CD4-positive, alpha-beta T cell treated with Interleukin-6 for 4 hours (primary cell): ENCODE data around the gene PIGT.

ENCODE experiments used
- DNase-seq: peaks from one replicate; pipeline ENCODE4 v3.0.0-alpha.2; 2020; ENCODE audit warnings: mixed read lengths

Gene PIGT

DNA sequence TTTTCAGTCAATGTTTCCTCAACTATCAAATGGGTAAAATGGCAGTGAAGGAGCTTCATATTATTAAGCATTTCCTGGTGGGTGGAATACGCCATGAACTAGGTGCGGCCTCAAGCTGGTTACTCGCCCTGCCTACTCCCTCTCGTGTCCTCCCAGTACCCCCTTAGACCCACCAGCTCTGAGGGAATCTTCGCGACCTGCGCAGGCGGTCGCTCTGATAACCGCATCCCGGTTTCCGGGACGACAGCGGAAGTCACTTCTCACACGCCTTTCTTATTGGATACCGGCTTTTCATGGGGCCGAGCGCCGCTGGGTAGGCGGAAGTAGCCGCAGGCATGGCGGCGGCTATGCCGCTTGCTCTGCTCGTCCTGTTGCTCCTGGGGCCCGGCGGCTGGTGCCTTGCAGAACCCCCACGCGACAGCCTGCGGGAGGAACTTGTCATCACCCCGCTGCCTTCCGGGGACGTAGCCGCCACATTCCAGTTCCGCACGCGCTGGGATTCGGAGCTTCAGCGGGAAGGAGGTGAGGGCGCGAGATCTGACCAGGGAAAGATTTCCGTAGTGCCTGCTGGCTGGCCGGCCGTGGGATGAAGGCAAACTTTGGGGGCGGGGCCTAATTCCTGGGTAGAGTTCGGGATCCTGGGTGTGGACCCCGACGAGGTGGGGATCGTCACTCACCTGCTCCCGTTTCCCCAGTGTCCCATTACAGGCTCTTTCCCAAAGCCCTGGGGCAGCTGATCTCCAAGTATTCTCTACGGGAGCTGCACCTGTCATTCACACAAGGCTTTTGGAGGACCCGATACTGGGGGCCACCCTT is at the start of gene PIGT:
Gene PIGT (plus strand): TSS at position 320 of the 816 bp plus-strand sequence. CDS start 16 bp downstream, at position 336.
- peak; percentile 89 for DNase-seq

DNA sequence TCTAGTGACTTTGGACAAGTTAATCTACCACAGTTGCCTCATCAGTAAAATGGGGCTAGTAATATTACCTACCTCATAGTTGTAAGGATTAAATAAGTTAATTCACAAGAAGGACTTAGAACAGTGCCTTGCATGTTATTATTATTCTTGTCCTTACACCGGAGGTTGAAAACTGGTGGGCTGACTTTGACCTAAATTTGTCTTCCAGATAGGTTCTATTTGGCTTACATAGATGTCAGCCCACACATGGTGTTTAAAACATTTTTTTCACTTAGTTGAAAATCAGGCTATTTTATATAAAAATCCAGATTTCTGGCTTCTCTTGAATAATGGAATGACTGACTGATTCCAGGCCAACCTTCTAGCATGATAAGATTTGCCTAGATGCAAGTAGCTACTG is 49.7 kb upstream of the PIGT start:
- DNase-seq = no peak

DNA sequence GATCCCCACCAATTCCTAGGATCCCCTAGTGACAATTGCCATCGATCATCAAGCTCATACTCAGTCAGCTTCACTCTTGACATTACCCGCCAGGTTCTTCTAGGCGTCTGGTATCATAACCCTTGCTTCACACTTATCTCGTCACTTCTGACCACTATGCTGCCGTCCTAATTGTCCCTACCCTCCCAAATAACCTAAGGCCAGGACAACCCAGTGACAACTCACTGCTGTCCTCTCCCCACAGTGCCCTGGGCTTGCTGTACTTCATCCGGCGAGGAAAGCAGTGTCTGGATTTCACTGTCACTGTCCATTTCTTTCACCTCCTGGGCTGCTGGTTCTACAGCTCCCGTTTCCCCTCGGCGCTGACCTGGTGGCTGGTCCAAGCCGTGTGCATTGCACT is 49.3 kb upstream of the PIGT start:
- no peak for DNase-seq

DNA sequence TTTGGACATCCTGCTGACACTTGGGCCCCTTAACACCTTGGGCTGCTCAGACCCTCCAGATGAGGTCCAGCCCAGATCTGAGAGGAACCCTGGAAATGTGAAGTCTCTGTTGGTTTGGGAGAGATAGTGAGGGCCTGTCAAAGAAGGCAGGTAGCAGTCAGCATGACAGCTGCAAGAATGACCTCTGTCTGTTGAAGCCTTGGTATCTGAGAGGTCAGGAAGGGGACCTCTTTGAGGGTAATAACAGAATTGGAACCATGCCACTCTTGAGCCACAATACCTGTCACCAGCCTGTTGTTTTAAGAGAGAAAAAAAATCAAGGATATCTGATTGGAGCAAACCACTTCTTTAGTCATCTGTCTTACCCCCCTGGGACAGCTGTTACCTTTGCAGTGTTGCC is 48.8 kb upstream of the PIGT start:
- DNase-seq = no peak

DNA sequence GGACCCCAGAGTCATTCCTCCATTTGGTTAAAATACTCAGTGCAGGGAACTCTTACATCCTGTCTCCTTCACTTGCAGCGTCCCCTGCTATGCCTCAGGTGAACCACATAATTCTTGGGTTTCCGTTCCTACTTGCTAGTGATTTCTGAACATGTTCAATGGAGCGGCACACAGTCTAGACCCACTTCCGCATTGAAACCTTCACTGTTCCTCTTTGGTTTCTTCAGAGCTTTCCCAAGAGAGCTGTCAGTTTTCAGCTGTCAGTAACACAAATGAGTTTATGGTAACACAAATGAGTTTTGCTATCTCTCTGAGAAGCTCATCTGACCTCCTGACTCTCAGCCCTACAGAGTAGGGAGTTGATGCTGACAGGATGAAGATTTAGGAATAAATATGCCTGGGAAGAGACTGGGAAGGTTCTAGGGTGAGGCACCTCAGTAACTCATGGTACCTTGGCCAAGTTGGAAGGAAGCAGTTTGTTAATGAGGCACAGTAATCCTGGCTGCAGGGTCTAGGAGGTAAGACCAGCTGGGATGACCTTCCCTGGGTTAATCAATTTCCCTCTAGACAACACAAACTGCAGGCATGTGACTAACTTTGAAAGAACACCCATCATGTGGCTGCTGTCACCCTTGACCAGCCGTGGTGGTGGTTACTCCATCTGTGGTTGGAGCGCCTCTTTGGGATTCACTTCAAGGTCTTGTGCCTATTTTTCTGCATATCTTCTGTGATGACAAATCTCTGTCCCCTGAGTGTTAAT is 47.5 kb upstream of the PIGT start:
- DNase-seq = peak; percentile 58

DNA sequence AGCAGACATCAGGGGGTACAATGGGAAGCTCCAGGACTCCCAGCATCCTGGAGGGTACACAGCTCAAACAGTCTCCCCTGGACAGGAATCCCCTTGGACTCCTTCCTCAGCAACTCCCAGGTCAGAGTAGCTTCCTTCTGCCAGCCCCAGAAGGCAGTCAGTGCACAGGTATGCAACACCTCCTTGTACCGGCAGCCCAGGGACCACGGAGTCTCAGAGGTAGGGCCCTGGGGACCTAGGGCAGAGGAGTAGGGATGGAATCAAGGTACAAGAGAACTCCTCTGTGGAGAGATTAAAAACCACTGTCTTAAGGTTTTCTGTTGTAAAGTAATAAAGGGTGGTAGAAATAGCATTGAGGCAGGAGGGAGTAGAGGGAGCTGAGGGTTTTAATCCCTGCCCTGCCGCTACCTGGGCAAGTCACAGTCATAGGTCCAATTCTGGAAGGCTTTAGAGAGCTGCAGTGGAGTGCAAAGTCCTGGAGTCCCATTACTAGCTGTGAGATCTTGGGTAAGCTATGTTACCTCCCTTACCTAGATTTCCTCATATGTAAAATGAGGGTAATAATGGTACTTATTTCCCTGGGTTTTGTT is 45.3 kb upstream of the PIGT start:
- DNase-seq = no peak

DNA sequence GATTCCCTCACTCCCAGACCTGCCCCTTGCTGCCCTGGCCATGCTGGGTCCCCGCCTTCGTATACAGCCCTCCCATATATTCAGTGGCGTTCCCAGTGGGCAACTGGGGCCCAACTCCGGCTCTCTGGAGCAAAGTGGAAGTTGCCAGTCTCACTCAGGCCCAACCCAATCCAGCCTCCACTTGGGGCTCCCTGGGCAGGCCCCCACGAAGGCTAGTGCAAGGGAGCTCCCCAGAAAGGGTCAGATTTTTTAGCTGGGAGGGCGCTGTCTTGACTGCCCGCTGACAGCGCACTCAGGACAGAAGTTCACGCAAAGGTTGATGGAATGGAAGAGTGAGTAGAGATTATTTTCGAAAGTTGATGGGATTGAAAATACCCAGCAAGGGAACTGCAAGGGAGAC is 43.7 kb upstream of the PIGT start:
- DNase-seq = no peak

DNA sequence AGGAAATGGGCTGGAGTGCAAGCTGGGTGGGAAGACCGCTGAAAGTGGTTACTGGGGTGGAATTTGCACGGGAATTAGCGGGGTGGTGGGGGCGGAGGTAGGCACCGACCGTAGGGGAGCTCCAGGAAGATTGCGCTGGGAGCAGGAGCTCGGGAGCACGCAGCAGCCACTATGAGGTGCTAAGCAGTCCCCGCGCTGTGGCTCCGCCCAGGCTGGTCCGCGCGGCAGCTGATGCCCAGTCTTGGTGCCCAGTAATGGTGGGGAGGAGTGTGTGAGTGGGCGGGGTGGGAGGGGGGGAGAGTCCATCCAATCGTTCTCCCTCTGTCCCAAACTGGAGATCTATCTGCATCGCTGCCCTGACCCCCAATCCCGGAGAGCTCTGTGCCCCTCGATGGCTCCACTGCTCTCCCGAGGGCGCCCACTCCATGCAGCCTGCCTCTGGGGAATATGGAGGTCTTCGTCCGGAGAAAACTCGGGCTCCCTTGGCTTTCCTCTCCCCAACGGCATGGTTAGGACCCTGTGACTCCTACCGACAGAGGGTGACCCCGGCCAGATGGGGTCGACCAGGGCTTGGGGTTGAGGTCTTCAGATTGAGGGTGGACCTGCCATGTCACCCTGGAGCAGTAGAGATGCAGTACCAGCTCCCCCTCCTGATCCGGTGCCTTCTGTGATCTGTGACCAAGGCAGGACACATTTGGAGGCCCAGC is 43.1 kb upstream of the PIGT start:
- DNase-seq = no peak

DNA sequence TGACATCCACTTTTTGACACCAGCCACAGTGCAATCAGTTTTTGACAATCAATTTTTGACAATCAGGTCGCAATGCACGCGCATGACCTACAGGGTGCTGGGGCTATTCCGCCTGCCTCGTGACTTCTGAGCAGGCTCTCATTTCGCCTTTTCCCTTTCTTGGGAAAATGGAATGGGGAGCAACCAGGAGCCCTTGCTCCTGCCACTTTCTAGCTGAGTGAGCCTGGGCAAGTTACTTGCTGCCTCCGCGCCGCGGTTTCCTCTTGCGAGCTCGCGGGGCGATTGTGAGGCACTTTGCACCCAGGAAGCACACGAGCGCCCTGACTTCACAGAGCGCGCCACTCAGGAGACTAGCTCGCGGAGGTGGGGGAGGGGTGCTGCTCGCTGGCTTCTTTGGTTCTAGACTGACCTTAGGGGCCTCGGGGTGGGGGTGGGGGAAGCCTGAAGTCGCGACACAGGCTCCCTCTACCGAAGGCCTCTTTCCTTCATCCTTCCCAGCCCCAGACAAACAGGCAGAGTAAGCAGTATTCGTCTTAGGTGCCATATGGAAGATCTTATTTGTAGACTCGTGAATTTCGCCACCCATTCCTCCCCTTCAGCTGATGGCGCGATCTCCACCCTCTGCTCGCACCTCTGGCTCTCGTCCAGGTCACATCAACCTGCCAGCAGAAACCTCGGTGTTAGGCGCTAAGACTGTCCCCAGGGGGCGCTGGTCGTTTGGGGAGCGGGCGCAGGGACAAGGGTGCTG is 42.4 kb upstream of the PIGT start:
- DNase-seq = peak; percentile 94

DNA sequence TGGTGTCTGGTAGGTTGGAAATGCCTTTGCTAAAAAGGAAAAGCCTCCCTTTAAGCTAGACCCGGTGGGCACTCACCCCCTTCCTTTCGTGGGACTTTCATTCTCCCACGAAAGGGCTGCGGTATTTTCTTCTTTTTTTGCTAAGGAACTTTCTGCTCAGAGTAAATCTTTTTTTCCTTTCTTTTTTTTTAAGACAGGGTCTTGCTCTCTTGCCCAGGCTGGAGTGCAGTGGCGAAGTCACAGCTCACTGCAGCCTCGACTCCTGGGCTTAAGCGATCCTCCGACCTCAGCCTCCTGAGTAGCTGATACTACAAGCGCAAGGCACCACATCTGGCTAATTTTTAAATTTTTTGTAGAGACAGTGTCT is 41.9 kb upstream of the PIGT start:
- DNase-seq = no peak

DNA sequence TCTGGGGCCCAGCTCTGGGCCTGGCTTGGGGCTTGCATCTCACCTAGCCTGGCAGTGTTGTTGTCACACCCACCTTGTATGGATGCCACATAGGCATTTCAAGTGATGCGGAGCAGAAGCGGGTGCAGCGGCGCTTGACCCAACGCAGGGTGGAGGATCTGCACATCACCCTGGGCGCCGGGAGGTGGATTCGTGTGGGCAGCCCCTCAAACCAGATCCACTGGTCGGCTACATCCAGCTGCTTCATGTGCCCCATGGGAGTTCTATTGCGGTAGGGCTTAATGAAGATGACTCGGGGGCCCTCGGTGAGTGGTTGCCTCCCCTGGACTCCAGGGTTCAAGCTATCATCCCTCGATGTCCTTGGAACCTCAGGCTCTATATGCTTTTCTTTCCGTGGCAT is 41.0 kb upstream of the PIGT start:
- no peak for DNase-seq

DNA sequence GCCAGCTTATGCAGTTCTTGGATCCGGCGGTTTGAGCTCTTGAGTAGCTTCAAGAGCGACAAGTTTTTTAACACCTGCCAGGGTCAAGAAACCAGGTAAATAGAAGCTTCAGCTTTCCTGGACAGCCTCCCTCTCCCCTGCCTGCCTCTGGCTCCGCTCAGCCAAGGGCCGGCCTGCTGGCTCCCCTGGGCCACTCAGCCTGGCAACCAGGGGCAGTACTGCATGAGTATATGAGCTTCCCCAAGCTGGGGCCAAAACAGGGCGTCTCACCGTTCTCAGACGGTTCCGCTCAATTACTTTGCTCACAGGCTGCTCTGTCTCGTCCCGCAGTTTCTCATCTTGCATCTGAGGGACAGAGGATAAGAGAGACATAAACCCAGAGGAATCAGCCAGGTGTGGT is 38.7 kb upstream of the PIGT start:
- no peak for DNase-seq

DNA sequence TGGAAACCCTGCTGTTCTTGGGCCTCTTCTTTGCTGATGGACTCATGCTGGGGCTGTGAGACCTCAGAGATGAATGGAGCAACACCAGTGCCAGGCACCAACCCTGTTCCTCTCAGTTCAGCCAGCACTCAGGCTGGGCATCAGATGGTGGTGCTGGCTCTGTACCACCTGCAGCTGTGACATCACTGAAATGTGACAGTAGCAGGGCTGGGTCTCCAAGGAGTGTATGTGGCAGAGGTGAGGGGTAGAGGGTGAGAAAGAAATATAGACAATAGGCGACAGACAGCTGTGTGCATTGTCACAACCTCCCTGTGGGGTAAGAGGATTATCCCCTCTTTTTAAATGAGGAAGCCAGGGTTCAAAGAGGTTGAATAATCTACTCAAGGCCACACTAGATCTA is 37.8 kb upstream of the PIGT start, which contains the start of gene TP53TG5:
Gene TP53TG5 (minus strand): TSS at position 135 of the 400 bp plus-strand sequence. CDS start 89 bp downstream, at position 46.
- no peak for DNase-seq

DNA sequence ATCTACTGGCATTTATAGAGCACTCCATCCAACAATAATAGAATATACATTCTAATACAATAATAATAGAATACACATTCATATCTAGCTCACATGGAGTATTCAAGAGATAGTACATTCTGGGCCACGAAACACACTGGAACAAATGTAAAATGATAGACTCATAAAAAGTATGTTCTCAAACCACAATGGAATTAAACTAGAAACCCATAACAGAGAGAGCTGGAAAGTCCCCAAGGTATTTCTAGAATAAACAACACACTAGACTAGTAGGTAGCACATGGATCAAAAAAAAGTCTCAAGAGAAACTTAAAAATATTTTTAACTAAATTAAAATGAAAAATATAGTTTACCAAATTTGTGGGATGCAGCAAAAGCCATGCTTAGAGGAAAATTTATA is 28.7 kb upstream of the PIGT start:
- no peak for DNase-seq

DNA sequence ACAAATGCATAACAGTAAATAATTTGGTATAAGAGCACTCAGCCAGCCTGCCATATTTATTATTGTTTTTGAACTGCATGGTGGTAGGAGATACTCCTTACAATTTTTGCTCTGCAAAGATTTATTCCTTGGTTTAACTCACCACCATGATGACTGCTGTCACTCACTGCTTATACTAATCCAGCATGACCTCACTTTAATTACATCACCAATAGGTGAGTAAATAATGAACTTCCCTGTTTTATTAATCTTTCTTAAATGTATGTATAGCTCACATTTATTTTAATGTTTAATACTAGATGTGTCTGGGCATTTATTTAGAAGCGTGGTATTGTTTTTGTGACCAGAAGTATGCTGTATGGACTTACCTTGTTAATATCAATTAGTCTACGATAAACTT is 25.0 kb upstream of the PIGT start:
- no peak for DNase-seq

DNA sequence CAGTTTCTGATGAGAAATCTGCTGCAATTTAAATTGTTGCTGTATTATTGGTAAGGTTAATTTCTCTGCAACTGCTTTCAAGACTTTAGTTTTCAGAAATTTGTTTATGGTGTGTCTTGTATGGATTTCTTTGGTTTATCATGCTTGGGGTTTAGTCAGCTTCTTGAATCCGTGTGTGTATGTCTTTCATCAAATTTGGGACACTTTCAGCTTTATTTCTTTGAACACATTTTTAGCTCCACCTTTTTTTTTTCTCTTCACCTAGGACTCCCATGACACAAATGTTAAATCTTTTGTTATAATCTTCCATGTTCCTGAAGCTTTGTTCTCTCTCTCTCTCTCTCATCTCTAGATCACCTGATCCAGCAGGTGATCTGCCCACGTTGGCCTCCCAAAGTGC is 24.4 kb upstream of the PIGT start:
- no peak for DNase-seq

DNA sequence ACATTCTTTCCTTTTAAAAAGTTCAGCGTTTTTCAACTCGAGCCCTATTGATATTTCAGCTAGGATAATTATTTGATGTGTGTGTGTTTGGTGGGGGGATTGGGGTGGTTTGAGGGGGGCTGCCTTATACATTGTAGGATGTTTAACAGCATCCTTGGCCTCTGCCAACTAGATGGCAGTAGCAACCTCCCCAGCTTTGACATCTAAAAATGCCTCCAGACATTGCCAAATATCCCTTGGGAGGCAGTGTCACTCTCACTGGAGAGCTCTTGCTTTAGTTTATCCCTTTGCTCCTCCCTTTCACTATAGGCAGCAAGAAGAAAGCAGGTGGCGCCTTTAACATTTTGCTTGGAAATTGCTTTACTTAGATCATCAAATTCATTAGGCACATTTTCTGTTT is 23.2 kb upstream of the PIGT start:
- DNase-seq = no peak

DNA sequence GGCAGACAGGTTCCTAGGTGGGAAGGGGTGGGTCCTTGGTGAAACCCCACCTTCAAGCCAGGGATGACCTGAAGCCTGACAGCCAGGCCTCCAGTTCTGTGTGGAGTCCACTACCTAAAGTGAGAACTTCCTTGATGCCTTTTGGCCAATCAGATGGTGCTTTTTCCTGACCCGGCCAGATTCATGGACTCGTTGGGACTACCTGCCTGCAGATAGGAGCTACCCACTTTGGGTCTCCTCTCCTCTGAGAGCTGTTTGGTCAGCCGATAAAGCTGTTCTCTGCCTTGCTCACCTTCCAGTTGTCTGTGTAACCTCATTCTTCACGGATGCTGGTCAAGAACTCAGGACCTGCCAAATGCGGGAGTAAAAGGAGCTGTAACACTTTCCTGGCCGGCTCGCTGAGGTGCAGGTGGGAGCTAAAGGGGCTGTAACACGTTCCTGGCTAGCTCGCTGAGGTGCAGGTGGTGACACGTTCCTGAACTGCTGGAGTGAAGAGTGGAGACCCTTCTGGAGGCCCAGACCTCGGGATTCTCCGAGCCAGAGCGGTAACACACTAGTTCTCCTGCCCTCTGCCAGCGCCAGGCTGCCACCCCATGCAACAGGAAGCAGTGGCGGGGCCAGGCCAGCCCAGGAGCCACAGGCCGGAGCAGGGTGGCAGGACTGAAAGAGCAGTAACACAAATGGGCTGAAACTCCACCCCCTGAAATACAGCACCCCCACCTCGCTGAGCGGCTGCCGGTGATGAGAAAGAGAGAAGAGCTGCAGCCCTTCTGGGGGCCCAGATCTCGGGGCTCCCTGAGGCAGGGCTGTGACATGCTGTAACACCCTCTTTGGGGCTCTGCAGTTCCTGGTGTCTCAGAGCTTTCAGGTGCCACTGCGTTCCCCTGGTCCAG is 21.5 kb upstream of the PIGT start:
- no peak for DNase-seq

DNA sequence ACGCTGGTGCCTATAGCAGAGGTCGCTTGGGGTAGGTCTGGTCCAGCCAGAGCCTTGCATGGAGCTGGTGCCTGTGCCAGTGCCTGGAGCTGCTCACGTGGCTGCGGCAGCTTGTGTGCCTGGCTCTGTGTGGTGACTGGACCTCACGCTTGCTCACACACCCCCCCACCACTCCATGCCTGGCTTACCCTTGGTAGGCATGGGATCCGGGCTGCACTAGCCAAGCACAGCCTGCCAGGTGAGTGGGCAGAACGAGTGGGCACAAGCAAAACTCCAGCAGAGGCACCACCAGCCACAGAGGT is 20.9 kb upstream of the PIGT start:
- DNase-seq = no peak

DNA sequence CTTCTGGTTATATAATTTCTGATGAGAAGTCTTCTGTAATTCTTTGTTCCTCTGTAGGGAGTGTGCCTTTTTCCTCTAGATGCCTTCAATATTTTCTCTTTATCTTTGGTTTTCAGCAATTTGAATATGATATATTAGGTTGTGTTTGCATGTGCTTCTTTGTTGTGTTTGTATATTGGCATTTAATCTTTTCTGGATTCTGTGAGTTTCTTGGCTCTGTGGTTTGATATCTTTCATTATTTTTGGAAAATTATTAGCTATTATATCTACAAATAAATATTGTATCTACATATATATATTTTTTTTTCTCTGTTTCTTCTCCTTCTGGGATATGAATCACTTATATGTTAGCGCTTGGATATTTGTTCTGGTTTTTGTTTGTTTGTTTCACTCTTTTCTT is 16.9 kb upstream of the PIGT start:
- DNase-seq = no peak

DNA sequence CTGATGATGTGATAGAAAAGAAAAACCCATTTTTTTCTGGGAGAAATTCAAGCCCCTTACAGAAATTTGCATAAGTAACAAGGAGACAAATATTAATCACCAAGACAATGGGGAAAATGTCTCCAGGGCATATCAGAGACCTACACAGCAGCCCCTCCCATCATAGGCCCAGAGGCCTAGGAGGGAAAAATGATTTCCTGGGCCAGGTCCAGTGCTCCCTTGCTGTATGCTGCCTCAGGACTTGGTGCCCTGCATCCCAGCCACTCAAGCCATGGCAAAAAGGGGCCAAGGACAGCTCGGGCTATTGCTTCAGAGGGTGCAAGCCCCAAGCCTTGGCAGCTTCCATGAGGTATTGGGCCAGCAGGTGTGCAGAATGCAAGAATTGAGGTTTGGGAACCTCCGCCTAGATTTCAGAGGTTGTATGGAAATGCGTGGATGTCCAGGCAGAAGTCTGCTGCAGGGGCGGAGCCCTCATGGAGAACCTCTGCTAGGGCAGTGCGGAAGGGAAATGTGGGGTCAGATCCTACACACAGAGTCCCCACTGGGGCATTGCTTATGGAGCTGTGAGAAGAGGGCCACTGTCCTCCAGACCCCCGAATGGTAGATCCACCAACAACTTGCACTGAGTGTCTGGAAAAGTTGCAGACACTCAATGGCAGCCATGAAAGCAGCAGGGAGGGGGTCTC is 15.5 kb upstream of the PIGT start:
- no peak for DNase-seq
